GM12878 (cell line): Measurements from ENCODE around the gene SCARB1. TPM values are rescaled to one million over a fixed set of nuclear protein-coding genes. Genes with fewer than 3 reads are reported as not detected.

Experiments
- ATAC-seq: fragments of 200-7000 bp; cut with Tn5 transposase; 3 replicates; pipeline ENCODE4 v1.9.1; 2020; ENCODE audit warnings: mild to moderate bottlenecking, moderate library complexity
- BruUV-seq: library from RNA; stranded (reverse); fragments of 400-500 nt; replicated peaks from 2 replicates; lab custom pipeline; 2021; lab: Mats Ljungman, UMichigan
- CTCF ChIA-PET: fragments of 300-600 bp; sonication (Branson Sonifier 250); formaldehyde crosslinking; extraction: SDS; loops from one replicate; lab custom pipeline; 2021; ENCODE audit warnings: inconsistent platforms; lab: Yijun Ruan, JAX
- POLR2A ChIA-PET: fragments of 350-600 bp; formaldehyde crosslinking; extraction: SDS; loops from one replicate; lab custom pipeline; 2021; ENCODE audit warnings: inconsistent platforms; lab: Charles Lee
- RAD21 ChIA-PET: fragments of 300-600 bp; sonication (Branson Sonifier 250); formaldehyde crosslinking; loops from one replicate; lab custom pipeline; 2023; ENCODE audit warnings: antibody characterized with exemption; ENCODE audit not compliant: unreplicated experiment; lab: Charles Lee
- SMC1A ChIA-PET: fragments of 300-600 bp; sonication (Branson Sonifier 250); formaldehyde crosslinking; loops from one replicate; lab custom pipeline; 2023; ENCODE audit not compliant: unreplicated experiment, uncharacterized antibody; lab: Charles Lee
- DNase-seq: peaks from one replicate; pipeline ENCODE4 v3.0.0-alpha.2; 2011; ENCODE audit warnings: low read depth, low spot score
- FAIRE-seq: peaks from 3 replicates; lab custom pipeline; 2011; peaks lifted over from hg19 to GRCh38; lab: Jason Lieb, UNC
- H2AFZ ChIP-seq: 2 replicates; pipeline ENCODE4 v1.6.0; 2011; ENCODE audit warnings: low read depth, low read length, control low read depth; ENCODE audit not compliant: control insufficient read depth
- H3K27ac ChIP-seq: 2 replicates; pipeline ENCODE4 v1.5.1; 2011; ENCODE audit warnings: control low read depth; ENCODE audit not compliant: control insufficient read depth, insufficient read depth
- H3K27me3 ChIP-seq, 2 experiments: replicated peaks in 1 of 2; 2 replicates each; pipeline versions ENCODE4 v1.6.0 to v1.6.1; 2011; ENCODE audit warnings: low read length in 1 of 2; ENCODE audit not compliant: control insufficient read depth in 2 of 2, insufficient read depth in 2 of 2
- H3K36me3 ChIP-seq, 2 experiments: 2 replicates each; pipeline ENCODE4 v1.5.1; 2011; ENCODE audit warnings: low read length in 1 of 2; ENCODE audit not compliant: control insufficient read depth in 2 of 2, insufficient read depth in 2 of 2
- H3K4me1 ChIP-seq: 2 replicates; pipeline ENCODE4 v1.6.1; 2011; ENCODE audit warnings: mild to moderate bottlenecking, low read length, moderate library complexity, mixed read lengths; ENCODE audit not compliant: control insufficient read depth, insufficient read depth
- H3K4me2 ChIP-seq: 2 replicates; pipeline ENCODE4 v1.6.0; 2011; ENCODE audit warnings: control low read depth; ENCODE audit not compliant: control insufficient read depth, insufficient read depth
- H3K4me3 ChIP-seq: fragments of 200-600 bp; sonication (generic); 2 replicates; pipeline ENCODE4 v1.5.1; 2016
- H3K79me2 ChIP-seq: 2 replicates; pipeline ENCODE4 v1.6.0; 2011; ENCODE audit warnings: low read length; ENCODE audit not compliant: control insufficient read depth, insufficient read depth
- H3K9ac ChIP-seq: 2 replicates; pipeline ENCODE4 v1.8.0; 2011; ENCODE audit warnings: low read length, control low read depth, mixed read lengths; ENCODE audit not compliant: control insufficient read depth, insufficient read depth
- H3K9me3 ChIP-seq: replicated peaks from 3 replicates; pipeline ENCODE4 v1.5.1; 2011; ENCODE audit warnings: mild to moderate bottlenecking, low read length; ENCODE audit not compliant: control insufficient read depth, insufficient read depth
- H4K20me1 ChIP-seq: 2 replicates; pipeline ENCODE4 v1.6.0; 2011; ENCODE audit not compliant: control insufficient read depth, insufficient read depth
- BHLHE40 ChIP-seq, 2 experiments: fragments of 450-650 bp in 1 of 2; IDR thresholded peaks; 2 replicates each; pipeline ENCODE4 v1.6.1; 2011 to 2017; ENCODE audit warnings: low read depth in 2 of 2, borderline replicate concordance in 1 of 2, improper control_type of control experiment in 1 of 2, low read length in 1 of 2, mild to moderate bottlenecking in 1 of 2
- CHD1 ChIP-seq: IDR thresholded peaks from 2 replicates; pipeline ENCODE4 v1.6.1; 2012; ENCODE audit warnings: low read depth, low read length, improper control_type of control experiment
- HDAC2 ChIP-seq: fragments of 200-600 bp; sonication (generic); IDR thresholded peaks from 2 replicates; pipeline ENCODE4 v1.6.1; 2017
- MYB ChIP-seq: fragments of 150-350 bp; IDR thresholded peaks from 2 replicates; pipeline ENCODE4 v1.6.1; 2014; ENCODE audit warnings: mild to moderate bottlenecking, low read depth, low read length, borderline replicate concordance
- NFYA ChIP-seq: IDR thresholded peaks from 2 replicates; pipeline ENCODE4 v1.6.1; 2011; ENCODE audit warnings: low read depth, mild to moderate bottlenecking, low read length, improper control_type of control experiment, borderline replicate concordance
- POLR2AphosphoS5 ChIP-seq: IDR thresholded peaks from 2 replicates; pipeline ENCODE4 v1.6.1; 2011; ENCODE audit warnings: mild to moderate bottlenecking, low read length, inconsistent platforms
- RELA ChIP-seq: fragments of 450-650 bp; IDR thresholded peaks from 2 replicates; pipeline ENCODE4 v1.8.0; 2014; ENCODE audit warnings: borderline replicate concordance; ENCODE audit not compliant: partially characterized antibody
- SMC3 ChIP-seq: IDR thresholded peaks from 2 replicates; pipeline ENCODE4 v1.6.1; 2011; ENCODE audit warnings: low read length, improper control_type of control experiment, borderline replicate concordance
- TBL1XR1 ChIP-seq: IDR thresholded peaks from 2 replicates; pipeline ENCODE4 v1.6.1; 2012; ENCODE audit warnings: low read depth, low read length, improper control_type of control experiment
- ZBED1 ChIP-seq: IDR thresholded peaks from 2 replicates; pipeline ENCODE4 v1.6.1; 2016; ENCODE audit warnings: borderline replicate concordance
- ZNF207 ChIP-seq: fragments of 450-650 bp; IDR thresholded peaks from 2 replicates; pipeline ENCODE4 v1.6.1; 2014; ENCODE audit warnings: antibody characterized with exemption, mild to moderate bottlenecking, borderline replicate concordance
- ZNF274 ChIP-seq: IDR thresholded peaks from one replicate; pipeline ENCODE4 v1.8.0; 2011; ENCODE audit not compliant: insufficient read length, insufficient read depth
- ZSCAN29 ChIP-seq: fragments of 450-650 bp; IDR thresholded peaks from 2 replicates; pipeline ENCODE4 v1.6.1; 2017; ENCODE audit warnings: mild to moderate bottlenecking, moderate library complexity
- WGBS: methylation state at CpG from one replicate; pipeline ENCODE4 v1.1.6; 2016; ENCODE audit warnings: low lambda C conversion rate; ENCODE audit not compliant: insufficient replicate concordance, insufficient coverage; ENCODE audit errors: missing lambda C conversion rate; 5-methylcytosine and 5-hydroxymethylcytosine counted together
- in situ Hi-C: fragments of 300-500 bp; cut with MboI; formaldehyde crosslinking; loops from 9 replicates; pipeline ENCODE4 v1.14.3; 2018; ENCODE audit warnings: mixed read lengths
- intact Hi-C: fragments of 100-400 bp; cut with micrococcal nuclease; formaldehyde crosslinking; loops from one replicate; pipeline ENCODE4 v1.14.2; 2022; ENCODE audit not compliant: unreplicated experiment
- polyA plus RNA-seq, 11 experiments: library from polyadenylated mRNA; depleted of rRNA in 4 of 11; unstranded in 6 of 11; stranded (reverse) in 5 of 11; fragments of >200 nt; fragmentation: Nextera tagmentation in 4 of 11; fragmentation: Illumina TruSeq in 1 of 11; extraction: Ambion mirVana in 4 of 11; extraction: Trizol in 1 of 11; gene quantifications; 1 replicate in 1 of 11; 2 replicates in 10 of 11; pipeline versions ENCODE4 v1.2.1 to v1.2.3, GENCODE V29; 2011 to 2016; ENCODE audit warnings: inconsistent platforms in 2 of 11, missing spikeins in 2 of 11, low read depth in 1 of 11
- total RNA-seq, 4 experiments: library from RNA; depleted of rRNA in 3 of 4; stranded (reverse); fragments of >200 nt in 3 of 4; fragmentation: Illumina TruSeq in 1 of 4; extraction: Trizol in 1 of 4; gene quantifications; 2 replicates each; pipeline versions ENCODE4 v1.2.1 to v1.2.3, GENCODE V29; 2013 to 2021
- TF ChIP-seq, protein P1 (sequence below): IDR thresholded peaks from 2 replicates; pipeline ENCODE4 v1.6.1; 2012; ENCODE audit warnings: low read depth, low read length, improper control_type of control experiment
- TF ChIP-seq, protein P2 (sequence below): IDR thresholded peaks from 2 replicates; pipeline ENCODE4 v1.6.1; 2011; ENCODE audit warnings: mild to moderate bottlenecking, low read depth, low read length, moderate library complexity; ENCODE audit not compliant: insufficient replicate concordance
- TF ChIP-seq, protein P3 (sequence below): fragments of 150-350 bp; IDR thresholded peaks from 2 replicates; pipeline ENCODE4 v1.6.1; 2014; ENCODE audit warnings: mild to moderate bottlenecking, low read depth, low read length

The SCARB1 gene
- total and polyA plus RNA-seq, 10 of the 15 experiments (the other 5 are each of a cell fraction or from before 2014, with no cell fraction given), result 0.34 to 104 (median 63.1) TPM

DNA sequence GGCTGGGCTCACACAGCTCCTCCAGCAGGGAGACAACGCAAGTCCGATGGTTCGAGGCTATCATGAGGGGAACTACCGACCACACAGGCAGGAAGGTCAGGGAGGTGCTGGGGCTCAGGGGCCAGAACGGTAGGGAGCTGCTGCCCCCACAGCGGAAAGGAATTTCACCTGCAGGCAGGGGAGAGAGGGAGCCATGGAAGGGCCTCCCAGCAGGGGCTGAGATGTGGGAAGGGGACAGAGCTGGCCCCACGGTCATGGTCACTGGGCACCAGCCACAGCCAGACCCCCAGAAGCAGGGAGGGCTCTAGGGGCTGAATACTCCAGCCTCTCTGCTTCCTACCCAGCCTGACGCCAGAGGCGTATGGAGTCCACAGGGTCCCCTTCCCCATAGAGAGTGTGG lies 103.1 kb downstream of the SCARB1 start (continued):
- no peak for TF ChIP-seq POLR2AphosphoS5
- TF ChIP-seq MYB, result no peak
- TF ChIP-seq ZNF207, result no peak
- no peak for TF ChIP-seq HDAC2
- TF ChIP-seq TBL1XR1, result no peak
- no peak for TF ChIP-seq CHD1
- no peak for TF ChIP-seq SMC3
- TF ChIP-seq ZBED1, result no peak

GRCh38 chr12:124759841-124760503 lies 103.7 kb downstream of the SCARB1 start:
- H3K79me2 ChIP-seq, result no peaks in the 10 kb centered on the region
- no TSS peak for BruUV-seq
- H2AFZ ChIP-seq, result no peak overlapping the region
- DNase-seq (no peak), FAIRE-seq (no peak), ATAC-seq (peak; percentile 15)
- H3K36me3 ChIP-seq, result no peaks in the 10 kb centered on the region
- ChIA-PET POLR2A (no interaction called here), SMC1A (interaction anchor here (0.9 kb wide), 1 partner anchor 8 kb away, joined by 4 read pairs; no protein-coding TSS in a partner anchor), CTCF (interaction anchor here (1.4 kb wide), 1 partner anchor 728 kb away, joined by 5 read pairs; no protein-coding TSS in a partner anchor), RAD21 (interaction anchor here (0.6 kb wide), 1 partner anchor 58 kb away, joined by 3 read pairs; no protein-coding TSS in a partner anchor)
- H4K20me1 ChIP-seq, result no peaks in the 10 kb centered on the region
- TF ChIP-seq BHLHE40 (IDR thresholded peaks at IDR 0.05; ENCODE audit: borderline replicate concordance in 1 of 2, low read depth in 2 of 2, low read length in 1 of 2) (no peak), ZSCAN29 (no peak), NFYA (no peak), ZNF274 (no peak), RELA (no peak)
- TF ChIP-seq, protein P1, sequence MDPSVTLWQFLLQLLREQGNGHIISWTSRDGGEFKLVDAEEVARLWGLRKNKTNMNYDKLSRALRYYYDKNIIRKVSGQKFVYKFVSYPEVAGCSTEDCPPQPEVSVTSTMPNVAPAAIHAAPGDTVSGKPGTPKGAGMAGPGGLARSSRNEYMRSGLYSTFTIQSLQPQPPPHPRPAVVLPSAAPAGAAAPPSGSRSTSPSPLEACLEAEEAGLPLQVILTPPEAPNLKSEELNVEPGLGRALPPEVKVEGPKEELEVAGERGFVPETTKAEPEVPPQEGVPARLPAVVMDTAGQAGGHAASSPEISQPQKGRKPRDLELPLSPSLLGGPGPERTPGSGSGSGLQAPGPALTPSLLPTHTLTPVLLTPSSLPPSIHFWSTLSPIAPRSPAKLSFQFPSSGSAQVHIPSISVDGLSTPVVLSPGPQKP, result no peak
- TF ChIP-seq, protein P2, sequence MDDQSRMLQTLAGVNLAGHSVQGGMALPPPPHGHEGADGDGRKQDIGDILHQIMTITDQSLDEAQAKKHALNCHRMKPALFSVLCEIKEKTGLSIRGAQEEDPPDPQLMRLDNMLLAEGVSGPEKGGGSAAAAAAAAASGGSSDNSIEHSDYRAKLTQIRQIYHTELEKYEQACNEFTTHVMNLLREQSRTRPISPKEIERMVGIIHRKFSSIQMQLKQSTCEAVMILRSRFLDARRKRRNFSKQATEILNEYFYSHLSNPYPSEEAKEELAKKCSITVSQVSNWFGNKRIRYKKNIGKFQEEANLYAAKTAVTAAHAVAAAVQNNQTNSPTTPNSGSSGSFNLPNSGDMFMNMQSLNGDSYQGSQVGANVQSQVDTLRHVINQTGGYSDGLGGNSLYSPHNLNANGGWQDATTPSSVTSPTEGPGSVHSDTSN, result no peak
- TF ChIP-seq, protein P3, sequence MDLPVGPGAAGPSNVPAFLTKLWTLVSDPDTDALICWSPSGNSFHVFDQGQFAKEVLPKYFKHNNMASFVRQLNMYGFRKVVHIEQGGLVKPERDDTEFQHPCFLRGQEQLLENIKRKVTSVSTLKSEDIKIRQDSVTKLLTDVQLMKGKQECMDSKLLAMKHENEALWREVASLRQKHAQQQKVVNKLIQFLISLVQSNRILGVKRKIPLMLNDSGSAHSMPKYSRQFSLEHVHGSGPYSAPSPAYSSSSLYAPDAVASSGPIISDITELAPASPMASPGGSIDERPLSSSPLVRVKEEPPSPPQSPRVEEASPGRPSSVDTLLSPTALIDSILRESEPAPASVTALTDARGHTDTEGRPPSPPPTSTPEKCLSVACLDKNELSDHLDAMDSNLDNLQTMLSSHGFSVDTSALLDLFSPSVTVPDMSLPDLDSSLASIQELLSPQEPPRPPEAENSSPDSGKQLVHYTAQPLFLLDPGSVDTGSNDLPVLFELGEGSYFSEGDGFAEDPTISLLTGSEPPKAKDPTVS, result no peak
- H3K9me3 ChIP-seq, result peaks cover 10% of the 10 kb centered on the region; the same call in 2 of the 3 replicates
- H3K27me3 ChIP-seq, result no peaks in the 10 kb centered on the region
- no peak overlapping the region for H3K9ac ChIP-seq
- H3K4me2 ChIP-seq, result no peak overlapping the region
- intact Hi-C loops (no loop called here), in situ Hi-C loops (loop anchor here (25.0 kb wide), 1 partner anchor 398 kb away; no protein-coding TSS in a partner anchor)
- 16% methylated on average over 15 of the region's 15 CpGs for WGBS
- H3K27ac ChIP-seq, result no peak overlapping the region
- peaks cover 4% of the 10 kb centered on the region; the same call in 1 of the 2 replicates for H3K4me1 ChIP-seq
- H3K4me3 ChIP-seq, result no peak overlapping the region
